ENCODE data around the gene PTTG1.

The PTTG1 gene

GRCh38 chr5:160457252-160457651 is 35.6 kb downstream of the PTTG1 start:
- Histone ChIP-seq H3K4me3 (ENCODE audit: low read depth, low read length) (no peak overlapping the region), H3K36me3 (no peaks in the 10 kb centered on the region), H3K4me1 (no peaks in the 10 kb centered on the region), H3K9me3 (no peaks in the 10 kb centered on the region), H3K27me3 (peaks cover 9% of the 10 kb centered on the region; the same call in 1 of the 2 replicates)
- DNase-seq: no peak
- TF ChIP-seq, protein P1, sequence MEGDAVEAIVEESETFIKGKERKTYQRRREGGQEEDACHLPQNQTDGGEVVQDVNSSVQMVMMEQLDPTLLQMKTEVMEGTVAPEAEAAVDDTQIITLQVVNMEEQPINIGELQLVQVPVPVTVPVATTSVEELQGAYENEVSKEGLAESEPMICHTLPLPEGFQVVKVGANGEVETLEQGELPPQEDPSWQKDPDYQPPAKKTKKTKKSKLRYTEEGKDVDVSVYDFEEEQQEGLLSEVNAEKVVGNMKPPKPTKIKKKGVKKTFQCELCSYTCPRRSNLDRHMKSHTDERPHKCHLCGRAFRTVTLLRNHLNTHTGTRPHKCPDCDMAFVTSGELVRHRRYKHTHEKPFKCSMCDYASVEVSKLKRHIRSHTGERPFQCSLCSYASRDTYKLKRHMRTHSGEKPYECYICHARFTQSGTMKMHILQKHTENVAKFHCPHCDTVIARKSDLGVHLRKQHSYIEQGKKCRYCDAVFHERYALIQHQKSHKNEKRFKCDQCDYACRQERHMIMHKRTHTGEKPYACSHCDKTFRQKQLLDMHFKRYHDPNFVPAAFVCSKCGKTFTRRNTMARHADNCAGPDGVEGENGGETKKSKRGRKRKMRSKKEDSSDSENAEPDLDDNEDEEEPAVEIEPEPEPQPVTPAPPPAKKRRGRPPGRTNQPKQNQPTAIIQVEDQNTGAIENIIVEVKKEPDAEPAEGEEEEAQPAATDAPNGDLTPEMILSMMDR (IDR thresholded peaks at IDR 0.05; ENCODE audit: low read depth, low read length): no peak

DNA sequence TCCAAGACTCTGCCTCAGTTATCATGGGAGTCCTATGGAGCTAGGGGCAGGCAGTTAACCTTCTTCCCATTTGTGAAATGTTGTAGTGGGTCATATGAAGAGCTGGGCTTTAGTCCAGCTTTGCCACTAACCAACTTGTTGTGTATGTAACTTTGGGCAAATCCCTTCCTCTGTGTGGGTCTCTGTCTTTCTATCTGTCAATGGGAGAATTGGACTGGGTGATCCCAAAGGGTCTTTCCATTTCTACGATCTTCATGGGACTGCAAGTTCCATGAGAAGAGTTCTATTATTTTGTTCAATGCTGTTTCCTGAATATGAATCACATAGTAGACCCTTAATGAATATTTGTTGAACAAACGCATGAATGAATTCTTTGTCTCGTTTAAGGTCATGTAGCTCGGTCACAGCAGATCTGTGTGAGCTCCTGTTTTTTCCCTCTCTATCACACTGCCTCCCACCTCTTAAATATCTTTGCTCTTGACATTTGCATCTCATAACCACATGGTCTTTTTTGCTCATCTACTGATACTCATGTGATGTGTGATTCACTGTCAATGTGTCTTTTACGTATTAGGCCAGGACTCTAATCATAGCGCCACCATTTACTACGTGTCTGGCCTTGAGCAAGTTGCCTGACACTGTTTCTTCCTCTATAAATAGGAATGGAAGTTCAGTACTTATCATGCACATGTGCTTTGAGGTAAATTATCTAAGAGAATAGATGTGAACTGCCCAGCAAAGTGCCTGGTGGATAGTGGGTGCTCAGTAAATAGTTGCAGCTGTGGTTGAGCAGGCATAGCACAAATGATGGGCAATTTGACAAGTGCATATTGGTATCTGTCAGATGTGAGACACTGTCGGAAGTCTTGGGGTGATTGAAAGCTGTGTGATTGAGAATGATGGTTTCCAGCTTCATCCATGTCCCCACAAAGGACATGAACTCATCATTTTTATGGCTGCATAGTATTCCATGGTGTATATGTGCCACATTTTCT is 37.4 kb downstream of the PTTG1 start:
- peaks cover 8% of the 10 kb centered on the region; the same call in 1 of the 2 replicates for H3K27me3 ChIP-seq
- H3K4me1 ChIP-seq: no peaks in the 10 kb centered on the region
- H3K9me3 ChIP-seq: no peaks in the 10 kb centered on the region
- H3K36me3 ChIP-seq: no peaks in the 10 kb centered on the region
- TF ChIP-seq, protein P1 (IDR thresholded peaks at IDR 0.05; ENCODE audit: low read depth, low read length): no peak
- DNase-seq: no peak
- H3K4me3 ChIP-seq (ENCODE audit: low read depth, low read length): no peak overlapping the region

DNA sequence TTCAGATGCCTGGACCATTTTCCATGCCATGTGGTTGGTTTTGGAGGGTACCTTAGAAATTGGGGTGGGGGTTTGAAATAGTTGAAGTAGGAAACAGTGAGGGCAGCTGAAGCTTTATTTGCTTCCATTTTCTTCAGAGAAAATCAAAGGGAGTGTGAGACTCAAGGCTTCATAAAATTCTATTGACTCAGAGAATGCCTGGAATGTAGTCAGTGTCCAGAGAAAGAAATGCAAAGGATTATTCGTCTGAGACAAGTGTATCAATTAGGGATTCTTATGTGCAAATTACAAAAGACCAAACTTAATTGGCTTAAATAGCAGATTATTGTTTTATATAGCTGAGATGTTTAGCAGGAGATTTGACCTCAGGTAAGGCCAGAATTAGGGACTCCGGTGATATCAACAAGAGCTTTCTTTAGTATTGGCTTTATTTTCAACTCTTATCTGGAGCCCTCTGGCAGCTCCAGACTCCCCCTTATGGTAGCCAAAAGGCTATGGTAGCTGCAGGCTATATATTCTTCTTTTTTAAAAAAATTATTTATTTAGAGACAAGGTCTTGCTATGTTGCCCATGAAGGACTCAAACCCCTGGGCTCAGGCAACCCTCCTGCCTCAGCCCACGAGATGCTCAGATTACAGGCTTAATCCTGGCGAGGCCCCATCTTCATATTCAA is 38.9 kb downstream of the PTTG1 start:
- Histone ChIP-seq H3K9me3 (no peaks in the 10 kb centered on the region), H3K4me3 (ENCODE audit: low read depth, low read length) (no peak overlapping the region)

GRCh38 chr5:160461378-160461777 is 39.7 kb downstream of the PTTG1 start:
- Histone ChIP-seq H3K9me3 (no peaks in the 10 kb centered on the region), H3K4me1 (no peaks in the 10 kb centered on the region), H3K36me3 (no peaks in the 10 kb centered on the region), H3K4me3 (ENCODE audit: low read depth, low read length) (no peak overlapping the region), H3K27me3 (peaks cover 5% of the 10 kb centered on the region; the same call in 1 of the 2 replicates)
- TF ChIP-seq, protein P1 (IDR thresholded peaks at IDR 0.05; ENCODE audit: low read depth, low read length): no peak
- DNase-seq: no peak

More for the DNA sequence above, 38.9 kb downstream of the PTTG1 start:
- no peak for DNase-seq
- no peaks in the 10 kb centered on the region for H3K36me3 ChIP-seq
- TF ChIP-seq, protein P1 (IDR thresholded peaks at IDR 0.05; ENCODE audit: low read depth, low read length): peak; percentile 27
- peaks cover 6% of the 10 kb centered on the region; the same call in 1 of the 2 replicates for H3K27me3 ChIP-seq
- H3K4me1 ChIP-seq: no peaks in the 10 kb centered on the region

GRCh38 chr5:160462167-160462566 is 40.5 kb downstream of the PTTG1 start:
- Histone ChIP-seq H3K4me3 (ENCODE audit: low read depth, low read length) (no peak overlapping the region), H3K27me3 (peaks cover 3% of the 10 kb centered on the region; the same call in 1 of the 2 replicates), H3K4me1 (no peaks in the 10 kb centered on the region), H3K36me3 (no peaks in the 10 kb centered on the region), H3K9me3 (no peaks in the 10 kb centered on the region)
- TF ChIP-seq, protein P1 (IDR thresholded peaks at IDR 0.05; ENCODE audit: low read depth, low read length): no peak
- DNase-seq: no peak
